ENCODE results near the gene COLEC12.

GRCh38 chr18:302097-302496, 198.4 kb downstream of the COLEC12 start:
- TF ChIP-seq CTCF (IDR thresholded peaks at IDR 0.05), result no peak
- TF ChIP-seq POLR2AphosphoS5 (IDR thresholded peaks at IDR 0.05), result no peak
